ENCODE results near the gene C1RL. TPM values are rescaled to one million over a fixed set of nuclear protein-coding genes. Genes with fewer than 3 reads are reported as not detected.

The C1RL gene
- total RNA-seq, 1 donor from 2014 or later = 68.7 TPM

DNA sequence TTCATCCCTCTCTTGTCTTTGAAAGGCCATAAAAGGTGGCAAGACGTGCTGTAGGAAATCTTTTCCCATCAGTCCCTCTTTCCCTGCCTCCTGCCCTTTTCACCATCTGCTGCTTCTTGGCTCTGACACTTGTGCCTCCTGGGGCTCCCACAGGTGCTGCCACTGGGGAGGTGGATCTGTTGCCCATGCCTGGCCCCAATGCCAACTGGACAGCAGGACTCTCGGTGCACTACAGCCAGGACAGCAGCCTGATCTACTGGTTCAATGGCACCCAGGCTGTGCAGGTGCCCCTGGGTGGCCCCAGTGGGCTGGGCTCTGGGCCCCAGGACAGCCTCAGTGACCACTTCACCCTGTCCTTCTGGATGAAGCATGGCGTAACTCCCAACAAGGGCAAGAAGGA is 27.7 kb upstream of the C1RL start:
- no peak for DNase-seq (ENCODE audit: low read depth)

DNA sequence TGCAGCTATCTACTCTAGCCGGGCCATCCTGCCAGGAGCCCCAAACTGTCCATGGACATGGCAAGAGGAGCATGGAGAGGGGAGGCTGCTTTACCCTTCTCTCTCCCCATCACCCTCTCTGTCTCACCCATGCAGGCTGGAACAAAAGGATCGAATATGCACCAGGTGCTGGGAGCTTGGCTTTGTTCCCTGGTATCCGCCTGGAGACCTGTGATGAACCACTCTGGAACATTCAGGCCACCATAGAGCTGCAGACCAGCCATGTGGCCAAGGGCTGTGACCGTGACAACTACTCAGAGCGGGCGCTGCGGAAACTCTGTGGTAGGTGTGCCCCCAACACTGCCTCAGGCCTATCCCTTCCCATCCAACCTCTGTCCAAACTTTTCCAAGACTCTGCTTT is 27.1 kb upstream of the C1RL start:
- no peak for DNase-seq (ENCODE audit: low read depth)

DNA sequence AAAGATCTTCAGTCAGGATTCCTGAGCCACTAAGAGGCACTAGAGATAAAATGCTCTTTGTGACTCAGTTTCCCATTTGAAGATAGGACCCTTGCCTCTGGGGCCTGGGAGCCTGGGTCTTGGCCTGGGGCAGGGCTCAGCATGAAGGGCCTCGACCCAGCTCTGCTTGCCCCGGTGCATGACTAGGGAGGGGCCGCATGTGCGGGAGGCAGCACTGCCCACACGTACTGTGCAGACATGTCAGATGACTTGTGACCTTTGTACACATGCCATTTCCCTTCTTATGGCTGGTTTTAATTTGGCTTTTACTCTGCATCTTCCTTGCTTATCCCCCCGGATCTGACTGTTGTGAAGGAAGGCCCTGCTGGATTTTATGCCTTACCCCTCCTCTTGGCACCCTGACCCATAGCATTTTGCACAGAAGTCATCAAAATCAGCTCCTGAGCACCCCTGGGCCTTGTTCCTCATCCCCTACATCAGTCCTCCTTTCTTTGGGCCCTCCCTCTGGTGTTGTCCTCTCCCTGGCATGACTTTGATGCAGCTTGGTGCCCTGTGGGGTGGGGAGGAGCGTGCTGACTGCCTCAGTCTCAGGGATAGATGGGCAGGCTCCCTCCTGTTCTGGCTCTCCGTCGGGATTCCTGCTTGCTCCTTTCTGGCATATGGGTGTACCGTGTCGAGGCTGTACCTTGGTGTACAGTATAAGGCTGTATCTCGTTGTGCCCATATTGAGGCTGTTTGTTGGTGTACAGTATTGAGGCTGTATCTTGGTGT is 25.6 kb upstream of the C1RL start:
- no peak for DNase-seq (ENCODE audit: low read depth)

DNA sequence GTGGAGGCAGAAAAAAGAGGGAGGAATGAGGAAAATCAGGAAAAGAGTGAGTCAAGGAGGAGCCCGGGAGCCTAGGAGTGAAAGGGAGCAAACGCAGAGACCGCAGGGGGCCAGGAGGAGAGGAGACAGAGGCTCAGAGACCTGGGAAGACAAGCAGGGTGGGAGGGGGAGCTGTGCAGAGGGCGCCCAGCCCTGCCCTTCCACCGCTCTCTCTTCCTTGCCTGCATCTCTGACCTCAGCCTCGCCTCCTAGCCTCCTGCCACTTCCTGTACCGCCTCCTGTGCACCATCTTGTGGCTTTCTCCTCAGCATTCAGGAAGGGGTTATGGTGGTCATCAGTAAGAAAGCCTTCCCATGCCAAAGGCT is 22.5 kb upstream of the C1RL start:
- no peak for DNase-seq (ENCODE audit: low read depth)

DNA sequence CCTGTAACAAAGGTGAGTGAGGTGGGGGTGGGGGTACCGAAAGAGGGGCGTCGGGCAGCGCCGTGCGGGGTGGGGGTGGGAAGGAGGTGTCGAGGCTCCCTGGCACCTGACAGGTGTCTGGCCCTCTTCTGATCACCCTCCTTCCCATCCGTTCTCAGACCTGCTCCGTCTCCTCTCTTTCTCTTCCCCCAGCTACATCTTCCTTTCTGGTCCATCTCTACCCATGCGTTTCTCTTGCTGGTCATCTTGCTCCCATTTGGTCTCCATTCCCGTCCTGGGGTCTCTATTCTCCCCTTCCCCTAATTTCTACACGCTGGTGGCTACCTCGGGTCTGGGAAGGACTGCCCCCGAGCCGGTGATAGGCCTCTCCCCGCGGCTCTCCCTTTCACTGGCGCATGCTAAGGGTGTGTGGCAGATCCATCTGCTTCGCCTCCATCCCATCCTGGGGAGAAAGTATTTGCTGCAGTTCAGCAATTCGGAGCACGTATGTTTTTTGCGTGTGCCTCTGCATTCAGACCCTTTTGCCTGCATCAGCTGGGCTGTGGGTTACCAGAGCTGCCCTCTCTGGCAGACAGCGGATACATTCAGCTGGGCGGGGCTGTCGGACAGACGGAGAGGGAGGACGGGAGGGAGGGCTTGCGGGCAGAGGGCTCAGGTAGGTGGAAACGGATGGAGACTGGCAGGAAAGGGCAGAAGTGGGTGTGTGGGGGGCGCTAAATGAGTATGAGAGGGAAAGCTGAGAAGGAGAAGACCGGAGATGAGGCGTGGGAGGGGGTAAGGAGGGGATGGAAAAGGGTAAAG is 21.9 kb upstream of the C1RL start:
- peak; percentile 33 for DNase-seq (ENCODE audit: low read depth)

DNA sequence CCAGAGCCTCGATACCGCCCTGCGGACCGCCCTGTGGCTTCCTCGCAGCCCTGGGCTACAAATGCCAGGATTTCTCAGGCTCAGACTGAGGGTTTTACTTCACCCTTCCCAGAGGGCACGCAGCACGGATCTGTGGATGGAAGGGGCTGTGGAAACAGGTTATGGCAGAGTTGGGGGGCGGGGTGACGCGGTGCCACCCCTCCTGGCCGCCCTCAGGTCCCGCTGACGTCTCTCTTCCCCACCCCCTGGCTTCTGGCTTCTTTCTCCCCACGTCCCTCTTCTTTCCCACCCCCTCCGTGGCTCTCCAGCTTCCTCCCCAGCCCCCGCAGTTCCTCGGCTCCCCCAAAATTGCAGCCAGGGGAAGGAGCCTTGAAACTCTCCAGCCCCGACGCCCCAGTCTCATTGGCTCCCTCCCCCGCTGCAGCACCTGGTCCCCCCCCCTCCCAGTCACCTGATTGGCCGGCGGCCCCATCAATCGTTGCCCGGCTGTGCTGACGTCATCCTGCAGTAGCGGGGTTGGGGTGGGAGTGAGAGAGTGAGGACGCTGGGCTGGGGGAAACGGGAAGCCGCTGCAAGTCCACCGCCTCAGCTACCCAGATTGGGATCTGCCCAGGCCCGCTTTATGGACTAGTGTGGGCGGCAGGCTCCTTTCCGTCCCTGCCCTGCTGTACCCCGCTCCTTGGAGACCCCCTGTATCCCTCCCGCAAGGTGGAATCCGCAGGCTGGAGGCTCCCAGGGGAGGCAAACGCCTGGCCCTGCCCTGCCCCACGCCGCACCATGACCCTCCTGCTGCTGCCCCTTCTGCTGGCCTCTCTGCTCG is 21.1 kb upstream of the C1RL start, which contains the start of gene CLSTN3:
Gene CLSTN3 (plus strand): TSS at position 500 of the 820 bp plus-strand sequence. CDS start 278 bp downstream, at position 778.
- DNase-seq (ENCODE audit: low read depth) = peak; percentile 40

DNA sequence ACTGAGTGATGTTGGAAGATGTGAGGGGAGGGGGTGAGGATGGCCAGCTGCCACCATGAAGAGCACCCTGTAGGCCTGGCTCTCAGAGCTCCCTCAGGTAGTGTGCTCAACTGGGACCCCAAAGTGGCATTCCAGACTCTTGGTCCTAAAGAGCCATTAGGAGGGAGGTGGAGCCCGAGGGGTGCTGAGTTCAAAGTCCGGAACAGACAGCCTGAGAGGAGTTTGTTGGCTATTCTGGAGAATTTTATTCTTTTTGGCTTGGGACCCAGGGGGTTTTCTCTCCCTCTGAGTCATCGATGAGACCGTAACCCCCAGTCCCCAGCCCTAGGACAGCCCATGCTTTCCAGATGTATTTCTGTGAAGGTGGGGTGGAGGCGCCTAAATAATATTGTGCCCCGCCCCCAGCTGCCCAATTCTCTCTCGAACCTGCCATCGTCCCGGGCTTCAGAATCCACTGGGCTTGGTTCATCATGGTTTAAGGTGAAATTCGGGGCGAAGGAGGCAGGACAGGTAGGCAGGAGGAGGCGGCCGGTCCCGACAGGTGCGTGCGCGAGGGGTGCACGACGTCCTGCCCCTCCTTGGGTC is 20.4 kb upstream of the C1RL start:
- peak; percentile 3 for DNase-seq (ENCODE audit: low read depth)

DNA sequence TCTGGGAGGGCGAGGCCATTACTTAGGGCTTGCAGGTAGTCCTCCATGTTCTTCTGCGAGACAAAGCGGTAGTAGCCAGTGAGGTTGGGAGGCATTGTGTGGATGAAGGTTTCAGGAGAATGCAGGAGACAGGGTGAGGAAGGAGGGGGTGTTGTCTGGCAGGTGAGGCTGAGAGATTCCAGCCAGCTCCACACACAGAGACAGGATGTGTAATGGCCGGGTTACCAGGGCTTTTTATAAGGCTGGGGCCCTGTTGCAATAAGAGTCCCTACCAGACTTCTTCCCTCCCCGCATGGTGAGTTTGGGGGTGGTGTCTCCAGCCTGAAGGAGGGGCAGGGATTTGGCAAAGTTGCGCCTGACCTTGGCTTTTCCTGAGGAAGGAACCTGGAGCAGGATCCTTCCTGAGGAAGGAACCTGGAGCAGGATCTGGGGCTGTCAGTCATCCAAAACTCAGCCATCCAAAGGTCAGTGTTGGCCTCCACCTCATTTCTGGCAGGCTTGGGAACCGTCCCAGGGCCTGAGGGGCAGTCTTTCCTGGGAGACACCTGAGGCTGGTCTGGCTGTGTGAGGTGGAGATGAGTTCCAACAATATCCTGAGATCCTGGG is 19.8 kb upstream of the C1RL start, which contains the start of gene RBP5:
Gene RBP5 (minus strand): TSS at position 209 of the 606 bp plus-strand sequence. CDS start 114 bp downstream, at position 95.
- no peak for DNase-seq (ENCODE audit: low read depth)

DNA sequence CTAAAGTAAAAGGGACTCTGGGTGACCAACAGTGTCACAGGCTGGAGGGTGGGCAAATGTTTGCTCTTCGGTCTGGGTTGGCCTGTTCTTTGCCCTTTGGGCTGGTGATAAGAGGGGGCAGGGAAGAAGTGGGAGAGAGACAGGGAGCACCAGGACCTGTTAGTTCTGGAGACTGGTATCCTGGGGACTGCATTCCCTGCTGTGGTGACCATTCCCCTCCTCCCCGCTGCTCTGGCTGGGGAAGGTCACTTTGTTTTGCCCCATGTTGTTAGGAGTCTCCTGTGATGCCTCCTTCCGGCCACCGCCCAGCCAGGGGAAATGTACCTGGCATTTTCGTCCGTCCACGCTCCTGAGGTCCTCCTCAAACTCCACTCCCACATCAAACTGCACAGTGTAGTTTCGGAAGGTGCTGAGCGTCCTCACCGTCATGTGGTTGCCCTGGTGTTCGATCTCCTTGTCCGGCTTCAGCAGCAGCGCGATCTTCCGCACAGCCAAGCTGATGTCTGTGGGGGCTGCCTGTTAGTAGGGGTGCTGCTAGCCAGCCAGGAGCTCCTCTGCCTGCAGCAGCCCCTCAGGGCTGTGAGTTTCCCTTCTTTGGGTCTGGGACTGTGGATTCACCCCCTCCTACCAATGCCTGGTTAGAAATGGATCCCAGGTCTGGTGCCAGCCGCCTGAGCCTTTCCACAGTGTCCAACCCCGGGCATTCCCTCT is 19.1 kb upstream of the C1RL start:
- no peak for DNase-seq (ENCODE audit: low read depth)

DNA sequence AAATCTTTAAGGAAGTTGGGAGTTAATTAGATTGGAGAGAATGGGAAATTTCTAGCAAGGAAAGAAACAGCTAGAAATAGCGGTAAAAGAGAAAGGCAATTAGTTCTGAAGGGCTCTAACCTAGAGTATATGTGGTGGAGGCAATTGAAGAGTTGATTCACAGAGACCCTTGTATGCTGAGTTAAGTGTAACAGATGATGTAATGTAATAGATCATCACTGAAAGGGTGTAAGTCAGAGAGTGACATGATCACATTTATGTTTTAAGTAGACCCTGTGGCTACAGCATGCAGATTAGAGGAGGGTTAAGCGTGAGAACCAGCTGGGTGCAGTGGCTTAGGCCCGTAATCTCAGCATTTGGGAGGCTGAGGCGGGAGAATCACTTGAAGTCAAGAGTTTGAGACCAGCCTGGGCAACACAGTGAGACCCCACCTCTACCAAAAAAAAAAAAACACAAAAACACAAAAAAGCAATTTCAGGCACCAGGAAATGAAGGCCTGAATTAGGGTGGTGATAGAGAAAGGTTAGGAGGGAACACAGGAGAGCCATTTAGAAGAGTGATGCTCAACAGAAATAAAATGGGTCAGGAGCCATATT is 16.7 kb upstream of the C1RL start:
- no peak for DNase-seq (ENCODE audit: low read depth)

DNA sequence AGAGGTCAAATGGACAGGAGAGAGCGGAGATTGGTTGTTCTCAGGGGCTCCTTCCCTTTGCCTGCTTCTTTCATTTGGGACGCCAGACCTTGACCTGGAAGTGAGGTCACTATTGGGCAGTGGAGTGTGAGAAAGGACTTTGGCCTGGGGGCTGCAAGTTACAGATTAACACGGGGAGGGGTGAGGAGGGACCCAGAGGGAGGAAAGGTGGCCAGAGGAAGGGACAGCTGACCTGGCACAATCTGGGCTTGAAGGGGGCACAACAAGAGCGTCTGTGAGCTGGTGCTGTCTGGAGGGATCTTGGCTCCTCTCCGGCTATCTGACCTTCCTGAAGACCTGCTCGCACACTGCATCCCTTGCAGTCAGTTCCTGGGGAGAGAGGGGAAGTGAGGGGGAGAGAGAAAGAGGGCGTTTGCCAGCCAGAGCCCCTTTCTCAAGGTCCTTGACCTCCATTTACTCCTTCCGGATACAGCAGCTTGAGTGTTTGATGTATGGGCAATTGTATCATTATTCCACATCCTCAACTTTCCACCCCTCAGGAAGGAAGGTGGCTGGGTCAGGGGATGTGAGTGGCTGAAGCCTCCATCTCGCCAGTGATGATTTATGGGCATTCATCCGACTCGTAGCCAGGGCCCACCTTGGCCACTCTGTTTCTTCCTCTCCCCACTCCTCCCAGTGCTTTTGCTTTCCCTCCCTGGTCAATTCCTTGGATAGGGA is 14.9 kb upstream of the C1RL start:
- peak; percentile 36 for DNase-seq (ENCODE audit: low read depth)

DNA sequence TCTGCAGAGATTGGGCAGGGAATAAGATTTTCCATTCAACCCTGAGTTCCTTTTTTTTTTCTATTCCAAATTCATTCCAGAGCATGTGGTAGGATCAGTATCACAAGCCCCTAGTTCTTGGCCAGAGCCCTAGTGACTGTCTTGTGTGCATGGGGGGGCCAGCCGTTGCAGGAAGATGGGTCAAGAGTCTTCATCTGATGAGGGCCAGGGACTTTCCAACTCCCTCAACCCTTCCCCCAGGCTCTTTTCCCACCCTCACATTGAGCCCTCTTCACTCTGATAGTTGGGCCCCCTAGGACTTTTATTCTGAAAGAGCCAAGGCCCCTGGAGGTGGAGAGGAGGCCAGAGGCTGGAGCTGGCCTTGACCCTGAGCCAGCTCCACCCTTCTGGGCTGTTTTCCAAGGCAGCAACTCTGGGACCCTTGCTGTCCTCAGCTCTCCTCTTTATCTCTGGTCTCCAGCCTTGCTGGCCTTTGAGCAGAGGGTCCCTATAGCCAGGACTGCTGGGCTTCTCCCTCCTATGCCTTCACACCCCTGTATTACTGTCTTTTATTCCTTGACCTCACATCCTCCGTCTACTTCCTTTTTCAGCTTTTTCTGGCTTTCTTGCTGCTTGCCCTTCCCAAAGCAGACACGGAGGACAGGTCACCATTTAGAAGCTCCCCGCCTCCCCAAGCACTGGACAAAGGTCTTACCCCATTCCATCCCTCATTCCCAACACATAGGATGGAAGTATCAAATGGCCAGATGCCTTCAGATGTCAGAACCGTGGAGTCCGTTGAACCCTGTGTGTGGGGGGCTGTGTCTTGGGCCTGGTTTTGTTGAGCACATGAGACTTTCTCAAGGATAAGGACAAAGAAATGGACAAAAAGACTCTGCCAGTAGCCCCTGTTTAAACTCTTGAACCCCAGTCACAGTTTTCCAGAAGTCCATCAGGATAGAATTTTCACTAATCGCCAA is 14.1 kb upstream of the C1RL start:
- no peak for DNase-seq (ENCODE audit: low read depth)

DNA sequence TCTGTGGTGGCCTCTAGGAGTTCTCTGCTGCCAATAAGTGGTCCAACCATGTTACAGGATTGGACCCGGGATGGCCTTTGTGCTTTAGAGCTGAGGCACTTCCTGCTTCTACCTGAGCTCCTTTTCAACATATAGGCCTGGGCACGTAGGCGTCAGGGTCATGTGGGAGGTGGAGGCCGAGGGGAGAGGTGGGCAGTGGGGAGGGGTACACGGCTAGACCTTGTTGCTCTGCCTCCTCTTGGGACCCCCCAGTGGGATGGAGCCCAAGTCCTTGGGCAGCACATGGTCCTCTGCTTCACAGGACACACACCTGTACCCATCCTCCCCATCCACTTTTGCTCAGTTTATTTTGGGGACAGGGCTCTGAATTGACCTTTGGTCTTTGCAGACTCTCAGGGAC is 12.3 kb upstream of the C1RL start:
- no peak for DNase-seq (ENCODE audit: low read depth)

DNA sequence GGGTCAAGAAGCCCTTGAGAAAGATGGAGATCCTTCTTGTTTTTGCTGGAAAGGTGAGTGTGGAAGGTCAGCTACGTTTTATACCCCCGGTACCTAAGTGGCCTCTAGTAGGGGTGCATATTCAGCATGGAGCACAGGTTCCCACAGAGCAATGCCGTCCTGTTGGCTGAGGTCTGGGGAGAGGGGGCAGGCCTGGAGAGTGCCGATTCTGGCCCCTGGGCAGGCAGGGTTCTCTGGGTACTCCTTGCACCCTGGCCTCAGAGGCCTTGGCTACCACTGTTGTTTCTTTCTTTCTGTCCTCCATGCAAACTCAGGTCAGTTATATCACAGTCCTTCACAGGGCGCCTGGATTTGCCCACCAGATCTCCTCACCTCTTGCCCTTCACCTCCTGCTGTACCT is 11.2 kb upstream of the C1RL start:
- no peak for DNase-seq (ENCODE audit: low read depth)

DNA sequence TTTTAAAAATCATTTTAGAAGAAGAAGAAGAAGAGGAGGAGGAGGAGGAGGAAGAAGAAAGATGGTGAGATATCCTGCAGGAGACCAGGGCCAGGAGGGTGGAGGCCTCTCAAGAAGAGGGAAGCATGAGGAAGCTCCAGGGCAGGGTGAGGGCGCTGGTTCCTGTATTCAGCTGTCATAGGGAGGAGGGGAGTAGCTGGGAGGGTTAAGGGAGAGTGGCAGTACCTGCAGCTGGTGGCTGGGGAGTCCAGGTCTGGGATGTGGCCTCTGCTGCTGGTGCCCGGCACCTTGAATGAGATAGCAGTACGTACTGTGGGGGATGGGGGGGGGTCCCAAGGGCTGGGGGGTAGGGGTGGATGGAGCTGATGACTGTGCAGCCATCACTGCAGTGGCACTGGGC is 9.9 kb upstream of the C1RL start:
- DNase-seq (ENCODE audit: low read depth) = no peak

DNA sequence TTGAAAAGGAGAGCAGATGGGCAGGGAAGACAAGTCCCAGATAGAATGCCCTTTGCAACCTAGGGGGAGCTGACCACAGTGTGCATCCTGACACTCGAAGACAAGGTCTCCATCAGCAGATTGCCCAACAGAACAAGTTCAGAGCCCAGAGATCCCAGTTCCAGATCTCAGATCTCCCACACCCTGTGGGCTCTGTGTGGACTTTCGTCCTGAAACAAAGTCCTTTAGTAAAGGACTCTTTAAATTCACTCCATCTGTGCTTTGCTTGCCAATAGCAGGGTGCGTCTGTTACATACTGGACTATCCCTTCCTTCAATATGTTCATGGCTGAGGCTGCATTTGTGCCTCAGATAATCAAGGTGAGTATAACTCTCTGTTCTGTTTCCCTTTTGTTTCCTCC is 8.7 kb upstream of the C1RL start:
- no peak for DNase-seq (ENCODE audit: low read depth)

DNA sequence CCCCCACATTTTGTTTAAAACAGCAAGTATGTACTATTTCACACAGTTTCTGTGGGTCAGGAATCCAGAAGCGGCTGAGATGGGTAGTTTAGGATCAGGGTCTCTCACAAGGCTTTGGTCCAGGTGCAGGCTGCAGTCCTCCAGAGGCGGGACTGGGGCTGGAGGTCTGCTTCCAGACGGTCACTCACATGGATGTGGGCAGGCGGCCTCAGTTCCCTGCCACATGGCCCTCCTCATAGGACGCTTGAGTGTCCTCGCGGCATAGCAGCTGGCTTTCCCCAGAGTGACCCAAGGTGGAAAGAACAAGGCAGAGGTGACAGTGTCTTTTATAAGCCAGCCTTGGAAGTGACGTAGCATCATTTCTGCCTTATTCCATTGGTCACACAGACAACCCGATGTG is 7.9 kb upstream of the C1RL start:
- no peak for DNase-seq (ENCODE audit: low read depth)

DNA sequence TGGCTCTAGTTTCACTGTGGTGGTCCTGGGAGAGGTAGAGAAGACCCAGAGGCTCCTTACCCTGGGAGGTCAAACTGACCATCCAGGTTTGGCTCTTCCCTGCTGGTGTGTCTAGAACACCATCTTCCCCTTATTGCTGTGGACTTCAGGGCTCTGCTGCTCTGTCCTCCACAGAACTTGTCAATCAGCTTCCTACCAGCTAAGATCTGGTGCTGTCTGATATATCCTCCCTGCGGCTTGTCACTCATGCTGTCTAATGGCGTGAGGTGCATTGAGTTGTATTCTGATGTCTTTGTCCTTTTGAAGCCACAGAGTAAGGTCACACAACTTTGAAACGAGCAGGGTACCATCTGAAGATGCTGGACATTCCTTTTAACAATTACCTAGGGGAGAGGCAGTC is 7.2 kb upstream of the C1RL start:
- no peak for DNase-seq (ENCODE audit: low read depth)

DNA sequence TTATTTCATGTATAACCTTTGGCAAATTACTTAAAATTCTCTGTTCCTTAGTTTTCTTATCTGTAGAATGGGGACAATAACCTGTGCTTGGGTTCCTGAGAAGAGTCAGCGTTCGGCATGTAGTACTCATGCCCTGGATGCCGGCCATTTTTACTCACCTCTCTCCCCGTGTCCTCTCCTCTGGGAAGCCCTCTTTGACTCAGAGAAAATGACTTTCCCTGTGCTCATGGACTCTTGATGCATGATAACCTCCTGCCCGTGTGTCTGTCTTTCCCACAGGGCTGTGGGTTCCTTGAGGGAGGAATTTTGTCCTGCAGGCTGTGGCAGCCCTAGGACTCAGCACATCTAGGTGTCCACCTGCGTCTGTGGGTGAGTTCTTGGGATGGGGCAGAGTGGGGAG is 5.8 kb upstream of the C1RL start:
- DNase-seq (ENCODE audit: low read depth) = no peak
